GM18499 (cell line): Measurements from ENCODE around the gene ABI2.
"Not testable (repeated sequence)": the region's sequence is repeated elsewhere in the genome, so short reads cannot be mapped to it uniquely, and the experiment has no call there.

Experiments
- ATAC-seq: cut with Tn5 transposase; IDR thresholded peaks from one replicate; pipeline ENCODE4 v1.9.1; 2021; ENCODE audit warnings: moderate number of reproducible peaks; ENCODE audit not compliant: insufficient read depth, unreplicated experiment

The ABI2 gene

GRCh38 chr2:203352604-203353255 is 24.5 kb downstream of the ABI2 start:
- ATAC-seq = no peak

GRCh38 chr2:203354966-203355365 is 26.8 kb downstream of the ABI2 start:
- ATAC-seq = no peak

- ATAC-seq = no peak
These were observed 31.3 kb downstream of the ABI2 start for GRCh38 chr2:203359450-203359849.

- ATAC-seq = no peak
These were observed 32.7 kb downstream of the ABI2 start for GRCh38 chr2:203360833-203361430.

- ATAC-seq = no peak
These were observed 33.3 kb downstream of the ABI2 start for GRCh38 chr2:203361495-203361894.

- no peak for ATAC-seq
These were observed 33.7 kb downstream of the ABI2 start for GRCh38 chr2:203361922-203362321.

- no peak for ATAC-seq
These were observed 38.7 kb downstream of the ABI2 start for GRCh38 chr2:203366639-203367466.

GRCh38 chr2:203372706-203373105 is 44.5 kb downstream of the ABI2 start:
- not testable (repeated sequence) for ATAC-seq

GRCh38 chr2:203376173-203376572 is 48.0 kb downstream of the ABI2 start:
- no peak for ATAC-seq

- ATAC-seq = no peak
These were observed 51.0 kb downstream of the ABI2 start for GRCh38 chr2:203379156-203379555.

- ATAC-seq = no peak
These were observed 54.8 kb downstream of the ABI2 start for GRCh38 chr2:203383038-203383437.

- not testable (repeated sequence) for ATAC-seq
These were observed 60.0 kb downstream of the ABI2 start for GRCh38 chr2:203388153-203388552.

GRCh38 chr2:203394519-203395227 is 66.5 kb downstream of the ABI2 start:
- no peak for ATAC-seq

GRCh38 chr2:203395858-203396257 is 67.7 kb downstream of the ABI2 start:
- ATAC-seq = no peak

- ATAC-seq = no peak
These were observed 68.5 kb downstream of the ABI2 start for GRCh38 chr2:203396667-203397066.

GRCh38 chr2:203399031-203399430 is 70.8 kb downstream of the ABI2 start:
- ATAC-seq = no peak

GRCh38 chr2:203400805-203401585 is 72.8 kb downstream of the ABI2 start:
- no peak for ATAC-seq

GRCh38 chr2:203404996-203405395 is 76.8 kb downstream of the ABI2 start:
- no peak for ATAC-seq

- ATAC-seq = no peak
These were observed 79.3 kb downstream of the ABI2 start for GRCh38 chr2:203407496-203407895.
